Astrocyte (in vitro differentiated cells and primary cell): ENCODE measurements around the gene XYLT1. TPM values are rescaled to one million over a fixed set of nuclear protein-coding genes. Genes with fewer than 3 reads are reported as not detected.

Experiments
- DNase-seq: peaks from one replicate; pipeline ENCODE4 v3.0.0-alpha.2; 2010; ENCODE audit warnings: low read depth
- FAIRE-seq: peaks from 2 replicates; lab custom pipeline; 2011; peaks lifted over from hg19 to GRCh38; lab: Jason Lieb, UNC
- H2AFZ ChIP-seq: 2 replicates; pipeline ENCODE4 v1.6.0; 2012; ENCODE audit warnings: low read depth, low read length, inconsistent platforms
- H3K27ac ChIP-seq: 2 replicates; pipeline ENCODE4 v1.5.1; 2011; ENCODE audit warnings: low read depth, low read length, inconsistent platforms
- H3K27me3 ChIP-seq: 2 replicates; pipeline ENCODE4 v1.6.0; 2011; ENCODE audit warnings: low read length, inconsistent platforms; ENCODE audit not compliant: insufficient read depth
- H3K36me3 ChIP-seq: 2 replicates; pipeline ENCODE4 v1.5.1; 2011; ENCODE audit warnings: low read length, inconsistent platforms; ENCODE audit not compliant: insufficient read depth
- H3K4me1 ChIP-seq: 2 replicates; pipeline ENCODE4 v1.5.1; 2011; ENCODE audit warnings: low read length, inconsistent platforms; ENCODE audit not compliant: insufficient read depth
- H3K4me2 ChIP-seq: 2 replicates; pipeline ENCODE4 v1.6.0; 2012; ENCODE audit warnings: low read length, inconsistent platforms
- H3K4me3 ChIP-seq: 2 replicates; pipeline ENCODE4 v1.5.1; 2011; ENCODE audit warnings: low read depth, mild to moderate bottlenecking, low read length, inconsistent platforms; ENCODE audit not compliant: insufficient read depth
- H3K79me2 ChIP-seq: 2 replicates; pipeline ENCODE4 v1.6.0; 2012; ENCODE audit warnings: mild to moderate bottlenecking, low read length, inconsistent platforms; ENCODE audit not compliant: insufficient read depth
- H3K9ac ChIP-seq: 2 replicates; pipeline ENCODE4 v1.6.0; 2012; ENCODE audit warnings: mild to moderate bottlenecking, low read length, inconsistent platforms
- H3K9me3 ChIP-seq: 2 replicates; pipeline ENCODE4 v1.5.1; 2012; ENCODE audit warnings: low read depth, mild to moderate bottlenecking, low read length, inconsistent platforms; ENCODE audit not compliant: insufficient read depth
- H4K20me1 ChIP-seq: 2 replicates; pipeline ENCODE4 v1.6.0; 2012; ENCODE audit warnings: low read length, inconsistent platforms; ENCODE audit not compliant: insufficient read depth
- H3K27ac Mint-ChIP-seq: one replicate; pipeline ENCODE4 v1.8.0; 2021; ENCODE audit warnings: mild to moderate bottlenecking, mixed read lengths; ENCODE audit not compliant: unreplicated experiment
- H3K27me3 Mint-ChIP-seq: one replicate; pipeline ENCODE4 v1.8.0; 2021; ENCODE audit warnings: low read depth, mixed read lengths; ENCODE audit not compliant: unreplicated experiment
- H3K36me3 Mint-ChIP-seq: one replicate; pipeline ENCODE4 v1.8.0; 2021; ENCODE audit warnings: low read depth, mixed read lengths; ENCODE audit not compliant: unreplicated experiment
- H3K4me1 Mint-ChIP-seq: one replicate; pipeline ENCODE4 v1.8.0; 2021; ENCODE audit warnings: low read depth, mixed read lengths; ENCODE audit not compliant: unreplicated experiment
- H3K4me3 Mint-ChIP-seq: one replicate; pipeline ENCODE4 v1.8.0; 2021; ENCODE audit warnings: mild to moderate bottlenecking, moderate library complexity, mixed read lengths; ENCODE audit not compliant: unreplicated experiment
- H3K9me3 Mint-ChIP-seq: one replicate; pipeline ENCODE4 v1.8.0; 2021; ENCODE audit warnings: mild to moderate bottlenecking, mixed read lengths; ENCODE audit not compliant: unreplicated experiment
- CTCF ChIP-seq: IDR thresholded peaks from 2 replicates; pipeline ENCODE4 v1.5.1; 2011; ENCODE audit warnings: low read depth, mild to moderate bottlenecking, inconsistent platforms, low read length, moderate library complexity; ENCODE audit not compliant: insufficient read depth
- EZH2 ChIP-seq: IDR thresholded peaks from 2 replicates; pipeline ENCODE4 v1.6.1; 2012; ENCODE audit warnings: mild to moderate bottlenecking, low read length, inconsistent platforms; ENCODE audit not compliant: insufficient read depth
- total RNA-seq: library from RNA; stranded (reverse); gene quantifications from 2 replicates; pipeline ENCODE4 v1.2.1, GENCODE V29; 2021

Gene XYLT1
- total RNA-seq, 1 donor from 2014 or later = 22.9 TPM

- Histone ChIP-seq H3K27ac (no peak overlapping the region), H3K79me2 (peaks cover 67% of the 10 kb centered on the region), H3K27me3 (no peaks in the 10 kb centered on the region), H3K36me3 (no peaks in the 10 kb centered on the region), H3K4me3 (no peak overlapping the region), H4K20me1 (peaks cover 98% of the 10 kb centered on the region), H3K9me3 (no peaks in the 10 kb centered on the region), H2AFZ (no peak overlapping the region), H3K4me1 (no peaks in the 10 kb centered on the region), H3K4me2 (no peak overlapping the region), H3K9ac (no peak overlapping the region)
- Mint-ChIP-seq H3K9me3 (no peaks in the 10 kb centered on the region), H3K36me3 (no peaks in the 10 kb centered on the region), H3K4me3 (no peak overlapping the region), H3K27ac (no peak overlapping the region), H3K27me3 (peaks cover 2% of the 10 kb centered on the region), H3K4me1 (peaks cover 2% of the 10 kb centered on the region)
- TF ChIP-seq EZH2 (no peak), CTCF (no peak)
- FAIRE-seq (no peak), DNase-seq (no peak)
Measured at GRCh38 chr16:17289674-17290635, 180.8 kb downstream of the XYLT1 start.

GRCh38 chr16:17289050-17289449 is 181.7 kb downstream of the XYLT1 start:
- H3K36me3 ChIP-seq = no peaks in the 10 kb centered on the region
- Mint-ChIP-seq H3K27ac (no peak overlapping the region), H3K9me3 (no peaks in the 10 kb centered on the region), H3K27me3 (peaks cover 2% of the 10 kb centered on the region), H3K4me3 (no peak overlapping the region), H3K36me3 (no peaks in the 10 kb centered on the region), H3K4me1 (peaks cover 2% of the 10 kb centered on the region)
- H4K20me1 ChIP-seq = peaks cover 98% of the 10 kb centered on the region
- no peak overlapping the region for H2AFZ ChIP-seq
- H3K27ac ChIP-seq = no peak overlapping the region
- H3K4me3 ChIP-seq = no peak overlapping the region
- FAIRE-seq = no peak
- H3K4me2 ChIP-seq = no peak overlapping the region
- TF ChIP-seq CTCF (no peak), EZH2 (no peak)
- no peak overlapping the region for H3K9ac ChIP-seq
- no peak for DNase-seq
- H3K9me3 ChIP-seq = no peaks in the 10 kb centered on the region
- H3K79me2 ChIP-seq = peaks cover 73% of the 10 kb centered on the region
- no peaks in the 10 kb centered on the region for H3K4me1 ChIP-seq
- no peaks in the 10 kb centered on the region for H3K27me3 ChIP-seq
